Breast epithelium (tissue), 4 donors: Measurements from ENCODE around the gene HSDL1. TPM values are rescaled to one million over a fixed set of nuclear protein-coding genes. Genes with fewer than 3 reads are reported as not detected.

Source experiments
- DNase-seq, 2 donors: peaks; one replicate each; pipeline ENCODE4 v3.0.0-alpha.2; 2019; ENCODE audit warnings: low spot score in 2 of 2
- H3K27ac ChIP-seq, 2 donors: fragments of 200-600 bp; sonication (generic) in 1 of 2; one replicate each; pipeline ENCODE4 v1.5.1; 2016 to 2019; ENCODE audit warnings: mild to moderate bottlenecking in 1 of 2
- H3K27me3 ChIP-seq, 2 donors: fragments of 200-600 bp; sonication (generic) in 1 of 2; one replicate each; pipeline versions ENCODE4 v1.5.1 to v1.6.0; 2017 to 2019; ENCODE audit warnings: control low read depth in 1 of 2, mild to moderate bottlenecking in 1 of 2
- H3K36me3 ChIP-seq: fragments of 200-600 bp; one replicate; pipeline ENCODE4 v1.5.1; 2019
- H3K4me1 ChIP-seq, 2 donors: fragments of 200-600 bp; sonication (generic); one replicate each; pipeline ENCODE4 v1.5.1; 2016 to 2019; ENCODE audit warnings: control low read depth in 1 of 2
- H3K4me3 ChIP-seq, 3 donors: fragments of 200-600 bp; sonication (generic); 1 replicate in 2 of 3; 2 replicates in 1 of 3; pipeline ENCODE4 v1.5.1; 2016 to 2019; ENCODE audit warnings: mild to moderate bottlenecking in 3 of 3, moderate library complexity in 2 of 3
- H3K9me3 ChIP-seq, 2 donors: fragments of 200-600 bp; sonication (generic) in 1 of 2; one replicate each; pipeline ENCODE4 v1.5.1; 2016 to 2019; ENCODE audit warnings: control low read depth in 1 of 2
- CTCF ChIP-seq, 3 donors: fragments of 450-650 bp; IDR thresholded peaks; one replicate each; pipeline ENCODE4 v1.5.1; 2016 to 2017; ENCODE audit warnings: antibody characterized with exemption in 3 of 3, mild to moderate bottlenecking in 3 of 3, moderate library complexity in 3 of 3
- POLR2A ChIP-seq: fragments of 450-650 bp; IDR thresholded peaks from one replicate; pipeline ENCODE4 v1.6.1; 2016; ENCODE audit warnings: antibody characterized with exemption, mild to moderate bottlenecking, moderate library complexity
- POLR2AphosphoS5 ChIP-seq, 3 donors: sonication (generic); formaldehyde crosslinking; IDR thresholded peaks; one replicate each; pipeline ENCODE4 v1.6.1; 2017; ENCODE audit warnings: antibody characterized with exemption in 3 of 3
- intact Hi-C: fragments of 100-400 bp; cut with DNase I; formaldehyde crosslinking; loops from one replicate; pipeline ENCODE4 v1.15.1; 2023; ENCODE audit warnings: low total_unique reads
- total RNA-seq, 3 donors: library from RNA; depleted of rRNA; stranded (reverse); fragments of >200 nt; gene quantifications; one replicate each; pipeline ENCODE4 v1.1.0, GENCODE V29; 2016

The HSDL1 gene
- total RNA-seq, 3 donors from 2014 or later = 17.0 to 25.8 (median 21.0) TPM

- Histone ChIP-seq H3K36me3 (no peaks in the 10 kb centered on the region), H3K9me3 (no peaks in the 10 kb centered on the region), H3K27ac (peak within 1 kb of the TSS; percentile 73 to 81), H3K27me3 (no peaks in the 10 kb centered on the region), H3K4me3 (peak within 1 kb of the TSS; percentile 68 to 94 (median 90)), H3K4me1 (peaks cover 0 to 5% of the 10 kb centered on the region in 2 donors)
- intact Hi-C loops = loop anchor here (10.0 kb wide), 1 partner anchor 102 kb away; no protein-coding TSS in a partner anchor
- TF ChIP-seq POLR2AphosphoS5 (IDR thresholded peaks at IDR 0.05) (peak; percentile 59 to 71 (median 63)), POLR2A (no peak), CTCF (IDR thresholded peaks at IDR 0.05) (peak; percentile 67 to 95 (median 94))
- peak; percentile 90 to 92 for DNase-seq
Observed at GRCh38 chr16:84186685-84187437, 41.9 kb upstream of the HSDL1 start, which contains the start of gene TAF1C. Gene TAF1C, minus strand, starts transcription at chr16:84187057. Its CDS starts 2,069 bp downstream, at chr16:84184988.

DNA sequence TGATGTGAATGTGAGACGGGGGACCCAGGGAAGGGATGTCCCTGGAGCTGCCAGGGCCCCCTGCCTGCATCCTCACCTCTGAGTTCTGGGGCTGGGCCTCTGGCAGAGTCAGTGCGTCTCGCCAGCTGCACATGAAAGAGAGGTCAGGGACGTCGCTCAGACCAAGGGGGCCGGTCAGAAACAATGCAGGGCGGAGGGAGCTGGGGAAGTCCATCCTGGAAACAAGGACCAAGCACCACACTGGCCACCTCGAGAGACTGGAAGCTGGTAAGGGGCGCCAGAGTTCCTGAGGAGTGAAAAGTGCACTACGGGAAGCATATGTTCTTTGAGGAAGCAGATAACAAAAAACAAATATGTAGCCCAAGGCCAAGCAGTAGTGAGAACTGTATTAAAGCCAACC is 39.8 kb upstream of the HSDL1 start:
- H3K36me3 ChIP-seq = no peaks in the 10 kb centered on the region
- TF ChIP-seq CTCF (IDR thresholded peaks at IDR 0.05) (no peak), POLR2AphosphoS5 (IDR thresholded peaks at IDR 0.05) (no peak), POLR2A (no peak)

DNA sequence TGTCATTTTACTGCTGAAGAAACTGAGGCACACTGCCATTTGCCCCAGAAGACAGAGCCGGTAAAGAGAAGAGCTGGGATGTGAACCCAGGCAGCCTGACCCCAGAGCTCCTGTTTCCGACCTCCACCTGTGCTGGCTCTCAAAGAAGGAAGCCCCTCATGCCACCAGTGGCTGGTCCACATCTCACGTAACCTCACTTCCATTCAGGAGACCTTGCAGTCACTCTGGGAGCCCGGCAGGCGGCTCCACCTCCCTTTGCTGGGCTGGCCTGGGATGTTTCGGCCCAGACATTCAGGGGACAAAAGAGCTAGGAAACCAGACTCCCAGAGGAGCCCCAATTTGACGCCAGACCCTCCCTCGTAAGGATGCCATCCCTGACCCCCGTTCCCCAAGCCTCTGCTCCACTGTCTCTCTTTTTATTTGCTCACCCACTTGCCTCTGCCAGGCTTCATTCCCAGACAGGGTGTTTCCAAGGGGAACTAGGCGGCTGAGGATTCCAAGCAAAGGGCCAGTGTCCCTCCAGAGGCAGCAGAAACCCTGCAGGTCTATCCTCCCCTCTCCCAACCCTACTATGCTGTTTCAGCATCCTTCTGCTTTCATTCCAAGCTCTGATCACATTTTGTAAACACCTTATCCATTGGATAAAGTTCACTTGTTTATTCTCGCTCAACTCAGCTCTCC is 39.1 kb upstream of the HSDL1 start:
- Histone ChIP-seq H3K27me3 (no peaks in the 10 kb centered on the region), H3K9me3 (no peaks in the 10 kb centered on the region), H3K27ac (no peak overlapping the region), H3K36me3 (no peaks in the 10 kb centered on the region), H3K4me3 (no peak overlapping the region), H3K4me1 (peaks cover 0 to 5% of the 10 kb centered on the region in 2 donors)
- TF ChIP-seq POLR2A (no peak), CTCF (IDR thresholded peaks at IDR 0.05) (no peak), POLR2AphosphoS5 (IDR thresholded peaks at IDR 0.05) (no peak)
- intact Hi-C loops = loop anchor here (10.0 kb wide), 1 partner anchor 99 kb away; no protein-coding TSS in a partner anchor
- DNase-seq = no peak

More for the DNA sequence above, 39.8 kb upstream of the HSDL1 start:
- no peaks in the 10 kb centered on the region for H3K27me3 ChIP-seq
- H3K9me3 ChIP-seq = no peaks in the 10 kb centered on the region
- H3K4me1 ChIP-seq = peaks cover 0 to 5% of the 10 kb centered on the region in 2 donors
- no peak for DNase-seq
- intact Hi-C loops = loop anchor here (10.0 kb wide), 1 partner anchor 100 kb away; no protein-coding TSS in a partner anchor
- H3K4me3 ChIP-seq = no peak overlapping the region
- H3K27ac ChIP-seq = no peak overlapping the region

- intact Hi-C loops = loop anchor here (10.0 kb wide), 1 partner anchor 99 kb away; no protein-coding TSS in a partner anchor
- TF ChIP-seq POLR2AphosphoS5 (IDR thresholded peaks at IDR 0.05) (no peak), POLR2A (no peak), CTCF (IDR thresholded peaks at IDR 0.05) (no peak)
Observed at GRCh38 chr16:84183572-84183875, 38.5 kb upstream of the HSDL1 start.

More at GRCh38 chr16:84183572-84183875, 38.5 kb upstream of the HSDL1 start:
- Histone ChIP-seq H3K27ac (no peak overlapping the region), H3K27me3 (no peaks in the 10 kb centered on the region), H3K4me3 (no peak overlapping the region), H3K4me1 (peaks cover 0 to 5% of the 10 kb centered on the region in 2 donors), H3K36me3 (no peaks in the 10 kb centered on the region), H3K9me3 (no peaks in the 10 kb centered on the region)
- DNase-seq = no peak
